ENCODE results near the gene DOCK10.

The DOCK10 gene

DNA sequence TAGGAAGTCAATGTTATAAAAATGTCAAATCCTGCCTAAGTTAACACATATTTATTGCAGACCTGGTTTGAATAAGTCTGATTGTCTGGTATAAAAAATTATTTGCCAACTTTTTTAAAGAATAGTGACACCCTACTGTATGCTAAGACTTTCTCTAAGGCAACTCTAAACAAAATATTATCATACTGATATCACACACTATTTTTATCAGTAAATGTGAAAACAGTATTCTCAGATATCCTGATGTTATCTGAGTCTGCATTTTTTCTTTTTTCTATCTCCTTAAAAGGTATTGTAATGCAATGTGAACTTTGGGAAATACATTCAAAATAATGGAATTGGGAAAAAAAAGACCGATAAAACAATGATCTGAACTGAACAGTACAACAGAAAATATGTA, 127.1 kb downstream of the DOCK10 start:
- TF ChIP-seq, protein P1, sequence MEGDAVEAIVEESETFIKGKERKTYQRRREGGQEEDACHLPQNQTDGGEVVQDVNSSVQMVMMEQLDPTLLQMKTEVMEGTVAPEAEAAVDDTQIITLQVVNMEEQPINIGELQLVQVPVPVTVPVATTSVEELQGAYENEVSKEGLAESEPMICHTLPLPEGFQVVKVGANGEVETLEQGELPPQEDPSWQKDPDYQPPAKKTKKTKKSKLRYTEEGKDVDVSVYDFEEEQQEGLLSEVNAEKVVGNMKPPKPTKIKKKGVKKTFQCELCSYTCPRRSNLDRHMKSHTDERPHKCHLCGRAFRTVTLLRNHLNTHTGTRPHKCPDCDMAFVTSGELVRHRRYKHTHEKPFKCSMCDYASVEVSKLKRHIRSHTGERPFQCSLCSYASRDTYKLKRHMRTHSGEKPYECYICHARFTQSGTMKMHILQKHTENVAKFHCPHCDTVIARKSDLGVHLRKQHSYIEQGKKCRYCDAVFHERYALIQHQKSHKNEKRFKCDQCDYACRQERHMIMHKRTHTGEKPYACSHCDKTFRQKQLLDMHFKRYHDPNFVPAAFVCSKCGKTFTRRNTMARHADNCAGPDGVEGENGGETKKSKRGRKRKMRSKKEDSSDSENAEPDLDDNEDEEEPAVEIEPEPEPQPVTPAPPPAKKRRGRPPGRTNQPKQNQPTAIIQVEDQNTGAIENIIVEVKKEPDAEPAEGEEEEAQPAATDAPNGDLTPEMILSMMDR (IDR thresholded peaks at IDR 0.05; ENCODE audit: borderline replicate concordance, control extremely low read depth, extremely low read depth, insufficient read depth, missing control alignments), result no peak
- no peak for DNase-seq (ENCODE audit: low spot score)
- in situ Hi-C loops (cut with MboI; ENCODE audit: low sequenced_read_pairs, unreplicated experiment), result no loop called here

DNA sequence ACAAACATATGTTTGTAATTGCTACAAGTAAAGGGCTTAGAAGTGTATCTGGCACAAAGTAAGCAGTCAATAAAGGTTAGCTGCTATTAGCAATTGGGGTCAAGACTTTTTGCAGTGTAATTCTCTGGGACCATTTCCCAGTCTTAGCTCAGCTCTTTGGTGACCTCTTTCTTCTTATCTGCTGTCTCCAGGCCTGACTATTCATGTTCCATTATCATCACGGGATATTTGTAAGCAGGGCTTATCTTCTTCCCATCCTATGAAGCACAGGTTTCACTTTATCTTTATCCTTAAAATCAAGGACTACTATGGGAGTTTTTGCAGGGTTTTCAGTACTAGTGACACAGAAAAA, 131.7 kb downstream of the DOCK10 start:
- in situ Hi-C loops (cut with MboI; ENCODE audit: low sequenced_read_pairs, unreplicated experiment), result no loop called here
- DNase-seq (ENCODE audit: low spot score), result no peak
- TF ChIP-seq, protein P1 (IDR thresholded peaks at IDR 0.05; ENCODE audit: borderline replicate concordance, control extremely low read depth, extremely low read depth, insufficient read depth, missing control alignments), result no peak

DNA sequence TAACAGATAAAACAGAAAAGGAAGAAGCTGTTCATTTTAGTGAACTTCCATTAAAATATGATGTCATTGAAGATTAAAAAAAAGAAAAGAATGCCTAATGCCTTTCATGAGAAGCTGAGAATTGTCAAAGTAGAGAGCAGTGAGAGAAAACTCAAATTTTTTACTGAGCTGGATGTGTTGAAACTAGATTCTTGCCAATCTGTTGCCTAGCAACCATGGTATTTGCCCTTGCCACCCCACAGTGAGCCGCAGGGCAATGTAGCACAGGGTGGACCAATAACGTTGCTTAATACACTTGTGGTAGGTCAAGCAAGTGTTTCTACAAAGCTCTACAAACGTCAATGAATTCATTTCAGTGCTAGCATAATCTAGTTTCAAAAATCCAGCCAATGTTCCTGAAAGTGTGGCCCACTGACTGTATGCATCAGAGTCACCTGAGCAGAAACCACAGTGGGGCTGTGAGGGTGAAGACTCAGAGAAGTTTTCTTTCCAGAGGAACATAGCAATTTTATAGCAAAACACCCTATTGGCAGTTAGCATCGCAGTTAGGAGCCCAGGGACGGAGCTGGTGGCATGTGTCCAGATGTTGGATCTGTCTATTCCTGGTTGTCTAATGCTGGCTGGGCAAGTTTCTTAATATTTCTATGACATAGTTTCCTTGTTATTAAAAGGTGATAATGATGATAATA, 132.2 kb downstream of the DOCK10 start:
- in situ Hi-C loops (cut with MboI; ENCODE audit: low sequenced_read_pairs, unreplicated experiment), result no loop called here
- no peak for DNase-seq (ENCODE audit: low spot score)

DNA sequence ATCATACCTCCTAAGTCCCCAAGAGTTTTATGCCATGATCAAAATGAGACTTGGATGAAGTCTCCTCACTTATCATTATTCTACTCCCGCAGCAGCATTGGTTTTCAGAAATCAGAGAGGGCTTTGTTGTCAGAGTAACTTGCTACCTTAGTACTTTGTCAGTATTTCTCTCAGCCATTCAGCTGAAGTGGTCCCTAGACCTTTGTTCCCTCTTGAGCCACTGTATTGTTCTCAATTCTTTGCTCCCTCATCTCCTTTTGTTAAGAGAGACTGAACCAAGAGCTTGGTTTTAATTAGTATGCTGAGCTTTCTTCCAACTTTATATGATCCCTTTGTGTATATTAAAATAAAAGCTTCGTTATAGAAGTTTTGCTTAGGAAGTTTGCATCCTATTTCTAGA, 133.4 kb downstream of the DOCK10 start:
- in situ Hi-C loops (cut with MboI; ENCODE audit: low sequenced_read_pairs, unreplicated experiment), result no loop called here
- DNase-seq (ENCODE audit: low spot score), result no peak
- TF ChIP-seq, protein P1 (IDR thresholded peaks at IDR 0.05; ENCODE audit: borderline replicate concordance, control extremely low read depth, extremely low read depth, insufficient read depth, missing control alignments), result no peak

More for the DNA sequence above, 132.2 kb downstream of the DOCK10 start:
- TF ChIP-seq, protein P1 (IDR thresholded peaks at IDR 0.05; ENCODE audit: borderline replicate concordance, control extremely low read depth, extremely low read depth, insufficient read depth, missing control alignments), result no peak

DNA sequence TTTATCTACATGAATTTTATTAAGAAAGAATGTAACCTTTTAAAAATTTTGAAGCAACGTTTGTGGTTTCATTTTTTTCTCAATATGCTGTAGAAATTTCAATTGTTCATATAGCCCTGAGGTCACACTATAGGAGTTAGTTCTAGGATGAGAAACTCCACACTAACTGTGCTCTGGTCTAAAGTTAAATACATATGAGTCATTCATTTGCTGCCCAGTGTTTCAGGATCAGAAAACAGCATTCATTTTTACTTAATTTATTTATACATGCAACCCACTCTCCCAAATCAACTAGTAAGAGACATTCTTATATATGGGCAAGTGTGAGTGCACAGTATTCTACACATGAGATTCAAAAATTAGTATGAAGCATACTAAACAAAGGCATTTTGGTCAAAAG, 137.9 kb downstream of the DOCK10 start:
- TF ChIP-seq, protein P1 (IDR thresholded peaks at IDR 0.05; ENCODE audit: borderline replicate concordance, control extremely low read depth, extremely low read depth, insufficient read depth, missing control alignments), result no peak
- DNase-seq (ENCODE audit: low spot score), result peak; percentile 43
- in situ Hi-C loops (cut with MboI; ENCODE audit: low sequenced_read_pairs, unreplicated experiment), result no loop called here

DNA sequence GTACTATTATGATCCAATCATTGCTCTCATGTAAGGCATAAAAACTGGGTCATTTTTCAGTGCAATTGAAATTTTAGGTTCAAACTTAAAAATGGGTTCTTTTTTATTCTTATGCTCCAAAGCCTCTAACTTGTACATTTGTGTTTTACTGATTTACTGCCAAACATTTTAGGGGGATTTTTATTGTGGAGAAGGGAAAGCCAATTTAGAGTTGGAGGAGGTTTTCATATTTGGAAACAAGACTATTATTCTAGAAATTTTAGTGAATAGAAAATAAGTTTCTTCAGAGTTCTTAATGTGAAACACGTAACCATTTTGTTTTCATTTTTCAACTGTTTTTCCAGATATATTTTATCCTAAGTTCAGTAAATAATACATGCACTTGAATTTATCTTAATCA, 138.6 kb downstream of the DOCK10 start:
- TF ChIP-seq, protein P1 (IDR thresholded peaks at IDR 0.05; ENCODE audit: borderline replicate concordance, control extremely low read depth, extremely low read depth, insufficient read depth, missing control alignments), result no peak

More for the DNA sequence above, 138.6 kb downstream of the DOCK10 start:
- in situ Hi-C loops (cut with MboI; ENCODE audit: low sequenced_read_pairs, unreplicated experiment), result no loop called here
- no peak for DNase-seq (ENCODE audit: low spot score)
